ENCODE results near the gene TAF1B. TPM values are rescaled to one million over a fixed set of nuclear protein-coding genes. Genes with fewer than 3 reads are reported as not detected.

The TAF1B gene
- total RNA-seq, 1 experiment from 2014 or later, result 29.9 TPM

- no peaks in the 10 kb centered on the region for H3K79me2 ChIP-seq (ENCODE audit: insufficient read depth, low read length)
- H2AK5ac ChIP-seq (ENCODE audit: insufficient read length, low read length), result no peak overlapping the region
- no peak overlapping the region for H4K8ac ChIP-seq (replicated peaks; ENCODE audit: insufficient read length, low read depth, low read length)
- H4K91ac ChIP-seq (ENCODE audit: insufficient read length, low read depth, low read length), result no peak overlapping the region
- no peak overlapping the region for H2AFZ ChIP-seq (ENCODE audit: low read length)
- no peak overlapping the region for H3K9ac ChIP-seq (ENCODE audit: extremely low read depth, insufficient read length, low read length)
- H3K27ac Mint-ChIP-seq, result no peak overlapping the region
- H4K20me1 ChIP-seq (ENCODE audit: control insufficient read depth, insufficient read depth, insufficient read length), result no peaks in the 10 kb centered on the region
- no peaks in the 10 kb centered on the region for H3K23me2 ChIP-seq (ENCODE audit: insufficient read length, low read depth, low read length, poor library complexity, severe bottlenecking)
- no peaks in the 10 kb centered on the region for H3K4me1 ChIP-seq (ENCODE audit: insufficient read depth, low read length)
- TF ChIP-seq CTCF (conservative IDR thresholded peaks at IDR 0.05), result no peak
- H2BK12ac ChIP-seq (ENCODE audit: insufficient read length, low read depth, low read length), result no peak overlapping the region
- H3K27me3 ChIP-seq (ENCODE audit: insufficient read depth, low read length), result no peaks in the 10 kb centered on the region
- DNase-seq, result no peak
- H3K18ac ChIP-seq (ENCODE audit: insufficient read length, low read depth, low read length), result no peak overlapping the region
- H3K9me3 Mint-ChIP-seq, result no peaks in the 10 kb centered on the region
- H3K4ac ChIP-seq (ENCODE audit: low read depth, low read length), result no peak overlapping the region
- no peak overlapping the region for H2BK5ac ChIP-seq (ENCODE audit: insufficient read length, low read length)
- H3K4me3 Mint-ChIP-seq, result no peak overlapping the region
- no CpG with 5 or more reads among the region's 3 CpGs for WGBS (ENCODE audit: extremely low coverage, insufficient read length, low lambda C conversion rate)
- no peak overlapping the region for H3K23ac ChIP-seq (ENCODE audit: insufficient read length, low read depth, low read length)
- no peak overlapping the region for H3K4me2 ChIP-seq (ENCODE audit: insufficient read depth, insufficient read length, low read length)
- H3K36me3 Mint-ChIP-seq (ENCODE audit: insufficient read depth in 1 of 3, low read depth in 3 of 3), result no peaks in the 10 kb centered on the region
- no peak overlapping the region for H2BK120ac ChIP-seq (ENCODE audit: low read depth, low read length, poor library complexity, severe bottlenecking)
- no peak overlapping the region for H3K27ac ChIP-seq (ENCODE audit: insufficient read length, low read depth, low read length)
- H3K14ac ChIP-seq (ENCODE audit: insufficient read depth, low read length), result no peak overlapping the region
- H3K4me1 Mint-ChIP-seq, result peaks cover 8% of the 10 kb centered on the region in 2 experiments
- no peak overlapping the region for H2BK20ac ChIP-seq (ENCODE audit: low read depth, low read length, poor library complexity, severe bottlenecking)
- H3K9me3 ChIP-seq (ENCODE audit: control insufficient read depth, low read depth, low read length), result no peaks in the 10 kb centered on the region
- peaks cover 1% of the 10 kb centered on the region for H3K27me3 Mint-ChIP-seq (ENCODE audit: low read depth)
- H3K79me1 ChIP-seq (ENCODE audit: insufficient read depth, low read depth, low read length, poor library complexity, severe bottlenecking), result no peaks in the 10 kb centered on the region
- H4K5ac ChIP-seq (ENCODE audit: insufficient read length, low read depth, low read length), result no peak overlapping the region
- H3K56ac ChIP-seq (ENCODE audit: insufficient read length, low read depth, low read length), result no peak overlapping the region
- H2BK15ac ChIP-seq (ENCODE audit: low read depth, low read length), result no peak overlapping the region
- H3T11ph ChIP-seq (ENCODE audit: low read length), result no peak overlapping the region
Measured at GRCh38 chr2:9836074-9836473, 7.2 kb upstream of the TAF1B start.
